Loucy (cell line): Measurements from ENCODE around the gene ZNRF1.

Source experiments
- EZH2phosphoT487 ChIP-seq: fragments of 200-600 bp; IDR thresholded peaks from 2 replicates; pipeline ENCODE4 v1.6.1; 2018; ENCODE audit warnings: antibody characterized with exemption, mild to moderate bottlenecking, moderate library complexity, borderline replicate concordance
- TF ChIP-seq, protein P1 (sequence below): fragments of 200-600 bp; sonication (generic); conservative IDR thresholded peaks from 2 replicates; pipeline ENCODE4 v1.5.1; 2014; ENCODE audit warnings: mild to moderate bottlenecking, antibody characterized with exemption, low read length

DNA sequence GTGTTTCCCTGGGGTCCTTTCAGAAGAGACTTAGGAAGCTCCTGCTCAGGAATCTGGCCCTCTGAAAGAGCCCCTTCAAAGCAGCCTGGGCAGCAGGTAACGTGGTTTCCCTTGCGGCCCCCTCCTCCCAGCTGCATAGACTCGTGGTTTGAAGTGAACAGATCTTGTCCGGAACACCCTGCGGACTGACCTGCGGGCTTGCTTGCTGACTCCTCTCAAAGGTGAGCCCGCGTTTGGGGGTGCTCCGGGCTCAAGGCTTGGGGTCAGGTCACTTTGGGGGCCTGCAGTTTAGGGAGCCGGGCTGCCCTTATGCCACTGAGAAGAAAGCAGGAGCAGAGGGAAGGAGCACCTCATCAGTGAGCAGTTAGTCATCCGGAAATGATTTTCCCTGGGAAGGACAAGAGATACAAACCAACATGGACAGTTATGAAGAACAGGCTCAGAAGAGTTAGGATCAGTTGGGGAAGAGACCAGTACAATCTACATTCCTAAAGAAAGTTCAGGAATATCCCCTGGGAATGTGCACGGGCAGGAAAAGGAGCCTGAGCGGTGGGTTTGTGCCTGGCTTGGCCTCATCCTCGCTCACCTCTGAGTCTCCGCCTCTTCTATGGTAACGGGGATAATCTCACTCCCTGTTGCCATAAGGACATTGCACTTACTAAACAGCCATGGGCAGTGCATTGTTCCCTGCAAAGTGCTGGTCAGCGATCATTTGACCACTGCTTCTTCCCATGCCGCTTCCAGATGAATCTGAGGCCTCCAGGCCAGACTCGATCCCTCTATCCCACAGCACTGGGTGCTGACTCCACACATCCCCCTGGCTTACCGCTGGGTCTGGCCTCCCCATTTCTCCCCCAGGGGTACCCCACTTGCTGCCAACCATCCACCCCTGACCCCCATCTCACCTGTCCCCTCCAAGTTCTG lies 107.8 kb downstream of the ZNRF1 start:
- TF ChIP-seq, protein P1, sequence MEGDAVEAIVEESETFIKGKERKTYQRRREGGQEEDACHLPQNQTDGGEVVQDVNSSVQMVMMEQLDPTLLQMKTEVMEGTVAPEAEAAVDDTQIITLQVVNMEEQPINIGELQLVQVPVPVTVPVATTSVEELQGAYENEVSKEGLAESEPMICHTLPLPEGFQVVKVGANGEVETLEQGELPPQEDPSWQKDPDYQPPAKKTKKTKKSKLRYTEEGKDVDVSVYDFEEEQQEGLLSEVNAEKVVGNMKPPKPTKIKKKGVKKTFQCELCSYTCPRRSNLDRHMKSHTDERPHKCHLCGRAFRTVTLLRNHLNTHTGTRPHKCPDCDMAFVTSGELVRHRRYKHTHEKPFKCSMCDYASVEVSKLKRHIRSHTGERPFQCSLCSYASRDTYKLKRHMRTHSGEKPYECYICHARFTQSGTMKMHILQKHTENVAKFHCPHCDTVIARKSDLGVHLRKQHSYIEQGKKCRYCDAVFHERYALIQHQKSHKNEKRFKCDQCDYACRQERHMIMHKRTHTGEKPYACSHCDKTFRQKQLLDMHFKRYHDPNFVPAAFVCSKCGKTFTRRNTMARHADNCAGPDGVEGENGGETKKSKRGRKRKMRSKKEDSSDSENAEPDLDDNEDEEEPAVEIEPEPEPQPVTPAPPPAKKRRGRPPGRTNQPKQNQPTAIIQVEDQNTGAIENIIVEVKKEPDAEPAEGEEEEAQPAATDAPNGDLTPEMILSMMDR: no peak
- TF ChIP-seq EZH2phosphoT487: no peak
